H1 (cell line): ENCODE data around the gene DRC3. TPM values are rescaled to one million over a fixed set of nuclear protein-coding genes. Genes with fewer than 3 reads are reported as not detected.

ENCODE experiments used
- CREB1 ChIP-seq: IDR thresholded peaks from 2 replicates; pipeline ENCODE4 v1.6.1; 2012; ENCODE audit warnings: inconsistent platforms
- EGR1 ChIP-seq: IDR thresholded peaks from 2 replicates; pipeline ENCODE4 v1.6.1; 2011; ENCODE audit warnings: low read depth, low read length, borderline replicate concordance
- KDM4A ChIP-seq: IDR thresholded peaks from one replicate; pipeline ENCODE4 v1.7.1; 2012; ENCODE audit warnings: low read depth, mild to moderate bottlenecking, moderate library complexity, low read length, inconsistent platforms; ENCODE audit not compliant: severe bottlenecking
- TEAD4 ChIP-seq: IDR thresholded peaks from 2 replicates; pipeline ENCODE4 v1.6.1; 2012; ENCODE audit warnings: low read depth, low read length, inconsistent platforms, mixed read lengths
- YY1 ChIP-seq: IDR thresholded peaks from 2 replicates; pipeline ENCODE4 v1.6.1; 2011; ENCODE audit warnings: low read depth, mild to moderate bottlenecking, low read length
- polyA plus RNA-seq, 7 experiments: library from polyadenylated mRNA; depleted of rRNA in 3 of 7; stranded (reverse) in 5 of 7; unstranded in 2 of 7; fragments of >200 nt in 5 of 7; fragments of 200-250 nt in 2 of 7; gene quantifications; 1 replicate in 5 of 7; 2 replicates in 1 of 7; 4 replicates in 1 of 7; pipeline versions ENCODE4 v1.2.1 to v1.2.3, GENCODE V29; 2011 to 2013; ENCODE audit warnings: missing spikeins in 2 of 7, mixed read lengths in 2 of 7
- total RNA-seq: library from RNA; stranded (reverse); fragmentation: NEBNext Ultra II Directional; extraction: Animal tissue kit (Norgen Biotek cat#: 25700); gene quantifications from 2 replicates; pipeline ENCODE4 v1.2.1, GENCODE V29; 2021
- TF ChIP-seq, protein P1 (sequence below): fragments of 300-600 bp; sonication (generic); IDR thresholded peaks from 2 replicates; pipeline ENCODE4 v1.7.1; 2012; ENCODE audit warnings: low read length, moderate library complexity, mild to moderate bottlenecking, inconsistent platforms; ENCODE audit not compliant: insufficient replicate concordance
- TF ChIP-seq, protein P2 (sequence below): IDR thresholded peaks from 2 replicates; pipeline ENCODE4 v1.6.1; 2011; ENCODE audit warnings: low read length, improper control_type of control experiment
- TF ChIP-seq, protein P3 (sequence below): IDR thresholded peaks from 2 replicates; pipeline ENCODE4 v1.6.1; 2012; ENCODE audit warnings: inconsistent platforms

Gene DRC3
- total and polyA plus RNA-seq, 2 of the 8 experiments (the other 6 are each of a cell fraction or from before 2014, with no cell fraction given), result 0.59 TPM; not detected in 1

DNA sequence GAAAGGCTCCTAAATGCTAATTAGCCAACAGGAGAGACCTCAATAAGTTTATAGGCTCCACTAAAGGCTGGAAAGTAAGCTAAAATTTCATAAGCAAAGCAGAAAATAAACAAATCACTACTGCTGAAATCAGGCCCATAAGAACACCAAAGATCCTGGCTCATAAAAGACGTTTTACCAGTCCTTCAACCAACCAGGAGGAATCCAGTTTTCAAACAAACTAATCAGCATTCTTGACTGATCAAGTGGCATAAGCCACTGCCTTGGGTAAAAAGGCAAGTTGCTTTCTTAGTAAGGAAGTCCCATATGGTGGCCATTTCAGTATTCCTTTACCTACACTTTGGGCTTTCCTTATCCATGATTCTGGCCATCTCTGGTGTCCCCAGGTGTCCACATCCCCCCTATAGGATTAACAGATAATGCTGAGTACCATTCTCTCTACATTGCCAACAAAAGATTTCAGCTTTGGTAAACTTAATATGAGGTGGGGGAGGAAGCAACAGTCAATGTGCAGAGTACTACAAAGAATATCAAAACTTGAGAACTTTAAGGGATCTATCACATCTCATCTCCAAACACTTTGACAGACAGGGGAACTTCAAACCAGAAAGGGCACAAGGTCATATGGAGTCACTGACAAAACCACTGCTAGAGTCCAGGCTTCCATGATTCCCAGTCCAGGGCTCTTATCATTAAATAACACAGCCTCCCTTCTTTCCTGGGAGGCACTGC is 1.8 kb upstream of the DRC3 start (continued):
- TF ChIP-seq, protein P1, sequence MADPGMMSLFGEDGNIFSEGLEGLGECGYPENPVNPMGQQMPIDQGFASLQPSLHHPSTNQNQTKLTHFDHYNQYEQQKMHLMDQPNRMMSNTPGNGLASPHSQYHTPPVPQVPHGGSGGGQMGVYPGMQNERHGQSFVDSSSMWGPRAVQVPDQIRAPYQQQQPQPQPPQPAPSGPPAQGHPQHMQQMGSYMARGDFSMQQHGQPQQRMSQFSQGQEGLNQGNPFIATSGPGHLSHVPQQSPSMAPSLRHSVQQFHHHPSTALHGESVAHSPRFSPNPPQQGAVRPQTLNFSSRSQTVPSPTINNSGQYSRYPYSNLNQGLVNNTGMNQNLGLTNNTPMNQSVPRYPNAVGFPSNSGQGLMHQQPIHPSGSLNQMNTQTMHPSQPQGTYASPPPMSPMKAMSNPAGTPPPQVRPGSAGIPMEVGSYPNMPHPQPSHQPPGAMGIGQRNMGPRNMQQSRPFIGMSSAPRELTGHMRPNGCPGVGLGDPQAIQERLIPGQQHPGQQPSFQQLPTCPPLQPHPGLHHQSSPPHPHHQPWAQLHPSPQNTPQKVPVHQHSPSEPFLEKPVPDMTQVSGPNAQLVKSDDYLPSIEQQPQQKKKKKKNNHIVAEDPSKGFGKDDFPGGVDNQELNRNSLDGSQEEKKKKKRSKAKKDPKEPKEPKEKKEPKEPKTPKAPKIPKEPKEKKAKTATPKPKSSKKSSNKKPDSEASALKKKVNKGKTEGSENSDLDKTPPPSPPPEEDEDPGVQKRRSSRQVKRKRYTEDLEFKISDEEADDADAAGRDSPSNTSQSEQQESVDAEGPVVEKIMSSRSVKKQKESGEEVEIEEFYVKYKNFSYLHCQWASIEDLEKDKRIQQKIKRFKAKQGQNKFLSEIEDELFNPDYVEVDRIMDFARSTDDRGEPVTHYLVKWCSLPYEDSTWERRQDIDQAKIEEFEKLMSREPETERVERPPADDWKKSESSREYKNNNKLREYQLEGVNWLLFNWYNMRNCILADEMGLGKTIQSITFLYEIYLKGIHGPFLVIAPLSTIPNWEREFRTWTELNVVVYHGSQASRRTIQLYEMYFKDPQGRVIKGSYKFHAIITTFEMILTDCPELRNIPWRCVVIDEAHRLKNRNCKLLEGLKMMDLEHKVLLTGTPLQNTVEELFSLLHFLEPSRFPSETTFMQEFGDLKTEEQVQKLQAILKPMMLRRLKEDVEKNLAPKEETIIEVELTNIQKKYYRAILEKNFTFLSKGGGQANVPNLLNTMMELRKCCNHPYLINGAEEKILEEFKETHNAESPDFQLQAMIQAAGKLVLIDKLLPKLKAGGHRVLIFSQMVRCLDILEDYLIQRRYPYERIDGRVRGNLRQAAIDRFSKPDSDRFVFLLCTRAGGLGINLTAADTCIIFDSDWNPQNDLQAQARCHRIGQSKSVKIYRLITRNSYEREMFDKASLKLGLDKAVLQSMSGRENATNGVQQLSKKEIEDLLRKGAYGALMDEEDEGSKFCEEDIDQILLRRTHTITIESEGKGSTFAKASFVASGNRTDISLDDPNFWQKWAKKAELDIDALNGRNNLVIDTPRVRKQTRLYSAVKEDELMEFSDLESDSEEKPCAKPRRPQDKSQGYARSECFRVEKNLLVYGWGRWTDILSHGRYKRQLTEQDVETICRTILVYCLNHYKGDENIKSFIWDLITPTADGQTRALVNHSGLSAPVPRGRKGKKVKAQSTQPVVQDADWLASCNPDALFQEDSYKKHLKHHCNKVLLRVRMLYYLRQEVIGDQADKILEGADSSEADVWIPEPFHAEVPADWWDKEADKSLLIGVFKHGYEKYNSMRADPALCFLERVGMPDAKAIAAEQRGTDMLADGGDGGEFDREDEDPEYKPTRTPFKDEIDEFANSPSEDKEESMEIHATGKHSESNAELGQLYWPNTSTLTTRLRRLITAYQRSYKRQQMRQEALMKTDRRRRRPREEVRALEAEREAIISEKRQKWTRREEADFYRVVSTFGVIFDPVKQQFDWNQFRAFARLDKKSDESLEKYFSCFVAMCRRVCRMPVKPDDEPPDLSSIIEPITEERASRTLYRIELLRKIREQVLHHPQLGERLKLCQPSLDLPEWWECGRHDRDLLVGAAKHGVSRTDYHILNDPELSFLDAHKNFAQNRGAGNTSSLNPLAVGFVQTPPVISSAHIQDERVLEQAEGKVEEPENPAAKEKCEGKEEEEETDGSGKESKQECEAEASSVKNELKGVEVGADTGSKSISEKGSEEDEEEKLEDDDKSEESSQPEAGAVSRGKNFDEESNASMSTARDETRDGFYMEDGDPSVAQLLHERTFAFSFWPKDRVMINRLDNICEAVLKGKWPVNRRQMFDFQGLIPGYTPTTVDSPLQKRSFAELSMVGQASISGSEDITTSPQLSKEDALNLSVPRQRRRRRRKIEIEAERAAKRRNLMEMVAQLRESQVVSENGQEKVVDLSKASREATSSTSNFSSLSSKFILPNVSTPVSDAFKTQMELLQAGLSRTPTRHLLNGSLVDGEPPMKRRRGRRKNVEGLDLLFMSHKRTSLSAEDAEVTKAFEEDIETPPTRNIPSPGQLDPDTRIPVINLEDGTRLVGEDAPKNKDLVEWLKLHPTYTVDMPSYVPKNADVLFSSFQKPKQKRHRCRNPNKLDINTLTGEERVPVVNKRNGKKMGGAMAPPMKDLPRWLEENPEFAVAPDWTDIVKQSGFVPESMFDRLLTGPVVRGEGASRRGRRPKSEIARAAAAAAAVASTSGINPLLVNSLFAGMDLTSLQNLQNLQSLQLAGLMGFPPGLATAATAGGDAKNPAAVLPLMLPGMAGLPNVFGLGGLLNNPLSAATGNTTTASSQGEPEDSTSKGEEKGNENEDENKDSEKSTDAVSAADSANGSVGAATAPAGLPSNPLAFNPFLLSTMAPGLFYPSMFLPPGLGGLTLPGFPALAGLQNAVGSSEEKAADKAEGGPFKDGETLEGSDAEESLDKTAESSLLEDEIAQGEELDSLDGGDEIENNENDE, result no peak
- TF ChIP-seq CREB1, result no peak
- no peak for TF ChIP-seq TEAD4
- TF ChIP-seq YY1, result no peak
- TF ChIP-seq, protein P2, sequence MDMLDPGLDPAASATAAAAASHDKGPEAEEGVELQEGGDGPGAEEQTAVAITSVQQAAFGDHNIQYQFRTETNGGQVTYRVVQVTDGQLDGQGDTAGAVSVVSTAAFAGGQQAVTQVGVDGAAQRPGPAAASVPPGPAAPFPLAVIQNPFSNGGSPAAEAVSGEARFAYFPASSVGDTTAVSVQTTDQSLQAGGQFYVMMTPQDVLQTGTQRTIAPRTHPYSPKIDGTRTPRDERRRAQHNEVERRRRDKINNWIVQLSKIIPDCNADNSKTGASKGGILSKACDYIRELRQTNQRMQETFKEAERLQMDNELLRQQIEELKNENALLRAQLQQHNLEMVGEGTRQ, result no peak
- TF ChIP-seq EGR1, result no peak
- no peak for TF ChIP-seq KDM4A
- TF ChIP-seq, protein P3, sequence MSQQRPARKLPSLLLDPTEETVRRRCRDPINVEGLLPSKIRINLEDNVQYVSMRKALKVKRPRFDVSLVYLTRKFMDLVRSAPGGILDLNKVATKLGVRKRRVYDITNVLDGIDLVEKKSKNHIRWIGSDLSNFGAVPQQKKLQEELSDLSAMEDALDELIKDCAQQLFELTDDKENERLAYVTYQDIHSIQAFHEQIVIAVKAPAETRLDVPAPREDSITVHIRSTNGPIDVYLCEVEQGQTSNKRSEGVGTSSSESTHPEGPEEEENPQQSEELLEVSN, result no peak
